ENCODE results near the gene PARD3. TPM values are rescaled to one million over a fixed set of nuclear protein-coding genes. Genes with fewer than 3 reads are reported as not detected.
"Not testable (repeated sequence)": the region's sequence is repeated elsewhere in the genome, so short reads cannot be mapped to it uniquely, and the experiment has no call there.

The PARD3 gene
- total RNA-seq, 1 experiment from 2014 or later = 57.4 TPM

GRCh38 chr10:34796133-34796532 lies 19.0 kb downstream of the PARD3 start:
- CTCF ChIA-PET = no interaction called here
- intact Hi-C loops (cut with micrococcal nuclease; ENCODE audit: unreplicated experiment) = no loop called here
- no peaks in the 10 kb centered on the region for H3F3A ChIP-seq (ENCODE audit: insufficient read depth, low read depth)
- no peaks in the 10 kb centered on the region for H3K9me2 ChIP-seq (ENCODE audit: insufficient read depth)
- H3K4me1 ChIP-seq (replicated peaks; ENCODE audit: insufficient read depth) = no peaks in the 10 kb centered on the region
- BruUV-seq (replicated peaks) = no TSS peak
- TF ChIP-seq EZH2 (IDR thresholded peaks at IDR 0.05; ENCODE audit: low read depth) (no peak), CTCF (conservative IDR thresholded peaks at IDR 0.05) (no peak)
- H3K36me3 ChIP-seq (ENCODE audit: low read depth) = no peaks in the 10 kb centered on the region
- H3K4me2 ChIP-seq = no peak overlapping the region
- peaks cover 2% of the 10 kb centered on the region for H4K20me1 ChIP-seq (ENCODE audit: insufficient read depth)
- H3K79me2 ChIP-seq (ENCODE audit: low read depth) = peaks cover 82% of the 10 kb centered on the region
- H3K27me3 ChIP-seq (ENCODE audit: insufficient read depth, low read depth) = no peaks in the 10 kb centered on the region
- no peaks in the 10 kb centered on the region for H3K9me3 ChIP-seq (ENCODE audit: insufficient read depth, low read depth)
- no peak overlapping the region for H2AFZ ChIP-seq
- no peak for DNase-seq
- POLR2A ChIA-PET (ENCODE audit: unreplicated experiment) = no interaction called here
- H3K4me3 ChIP-seq = no peak overlapping the region
- no peak overlapping the region for H3K27ac ChIP-seq

DNA sequence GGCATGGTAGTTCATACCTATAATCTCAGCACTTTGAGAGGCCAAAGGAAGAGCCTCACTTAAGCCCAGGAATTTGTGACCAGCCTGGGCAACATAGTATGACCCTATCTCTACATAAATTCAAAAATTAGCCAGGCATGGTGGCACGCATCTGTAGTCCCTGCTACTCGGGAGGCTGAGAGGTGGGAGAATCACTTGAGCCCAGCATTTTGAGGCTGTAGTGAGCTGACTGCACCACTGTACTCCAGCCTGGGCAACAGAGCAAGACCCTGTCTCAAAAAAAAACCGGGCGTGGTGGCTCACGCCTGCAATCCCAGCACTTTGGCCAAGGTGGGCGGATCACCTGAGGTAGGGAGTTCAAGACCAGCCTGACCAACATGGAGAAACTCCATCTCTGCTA lies 19.8 kb downstream of the PARD3 start:
- H3K36me3 ChIP-seq (ENCODE audit: low read depth) = no peaks in the 10 kb centered on the region
- H3K4me2 ChIP-seq = no peak overlapping the region
- ChIA-PET POLR2A (ENCODE audit: unreplicated experiment) (no interaction called here), CTCF (no interaction called here)
- H2AFZ ChIP-seq = no peak overlapping the region
- H3K4me3 ChIP-seq = no peak overlapping the region
- no peak for TF ChIP-seq EZH2 (IDR thresholded peaks at IDR 0.05; ENCODE audit: low read depth)
- no peaks in the 10 kb centered on the region for H3K9me2 ChIP-seq (ENCODE audit: insufficient read depth)
- H3K79me2 ChIP-seq (ENCODE audit: low read depth) = peaks cover 79% of the 10 kb centered on the region
- H3K4me1 ChIP-seq (replicated peaks; ENCODE audit: insufficient read depth) = no peaks in the 10 kb centered on the region
- no peaks in the 10 kb centered on the region for H3K27me3 ChIP-seq (ENCODE audit: insufficient read depth, low read depth)
- no peaks in the 10 kb centered on the region for H3F3A ChIP-seq (ENCODE audit: insufficient read depth, low read depth)
- H3K9me3 ChIP-seq (ENCODE audit: insufficient read depth, low read depth) = no peaks in the 10 kb centered on the region
- DNase-seq = no peak
- no TSS peak for BruUV-seq (replicated peaks)
- intact Hi-C loops (cut with micrococcal nuclease; ENCODE audit: unreplicated experiment) = no loop called here
- H4K20me1 ChIP-seq (ENCODE audit: insufficient read depth) = peaks cover 6% of the 10 kb centered on the region
- H3K27ac ChIP-seq = no peak overlapping the region

DNA sequence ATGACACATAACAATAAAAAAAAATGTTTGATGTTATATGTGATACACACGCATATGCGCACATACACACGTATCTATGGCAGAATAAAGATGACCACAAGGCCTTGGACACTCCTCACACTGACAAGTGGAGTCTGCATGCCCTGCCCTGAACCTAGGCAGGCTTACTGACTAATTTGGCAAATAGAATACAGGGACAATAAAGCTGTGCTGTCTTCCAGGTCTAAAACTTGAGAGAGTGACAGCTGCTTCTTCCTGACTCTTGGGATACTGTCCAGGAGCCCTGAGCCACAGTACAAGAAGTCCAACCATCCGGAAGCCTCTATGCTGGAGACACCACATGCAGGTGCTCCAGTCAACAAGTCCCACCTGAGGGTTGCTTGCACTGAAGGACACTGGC lies 20.3 kb downstream of the PARD3 start:
- no peak overlapping the region for H3K27ac ChIP-seq
- H3K4me1 ChIP-seq (replicated peaks; ENCODE audit: insufficient read depth) = no peaks in the 10 kb centered on the region
- H3F3A ChIP-seq (ENCODE audit: insufficient read depth, low read depth) = no peaks in the 10 kb centered on the region
- no peak for DNase-seq
- ChIA-PET POLR2A (ENCODE audit: unreplicated experiment) (no interaction called here), CTCF (no interaction called here)
- peaks cover 79% of the 10 kb centered on the region for H3K79me2 ChIP-seq (ENCODE audit: low read depth)
- BruUV-seq (replicated peaks) = no TSS peak
- TF ChIP-seq EZH2 (IDR thresholded peaks at IDR 0.05; ENCODE audit: low read depth) (no peak), CTCF (conservative IDR thresholded peaks at IDR 0.05) (no peak)
- intact Hi-C loops (cut with micrococcal nuclease; ENCODE audit: unreplicated experiment) = no loop called here
- H3K27me3 ChIP-seq (ENCODE audit: insufficient read depth, low read depth) = no peaks in the 10 kb centered on the region
- H3K36me3 ChIP-seq (ENCODE audit: low read depth) = no peaks in the 10 kb centered on the region
- H2AFZ ChIP-seq = no peak overlapping the region
- no peaks in the 10 kb centered on the region for H3K9me3 ChIP-seq (ENCODE audit: insufficient read depth, low read depth)
- H3K4me3 ChIP-seq = no peak overlapping the region
- peaks cover 6% of the 10 kb centered on the region for H4K20me1 ChIP-seq (ENCODE audit: insufficient read depth)
- no peaks in the 10 kb centered on the region for H3K9me2 ChIP-seq (ENCODE audit: insufficient read depth)
- no peak overlapping the region for H3K4me2 ChIP-seq

DNA sequence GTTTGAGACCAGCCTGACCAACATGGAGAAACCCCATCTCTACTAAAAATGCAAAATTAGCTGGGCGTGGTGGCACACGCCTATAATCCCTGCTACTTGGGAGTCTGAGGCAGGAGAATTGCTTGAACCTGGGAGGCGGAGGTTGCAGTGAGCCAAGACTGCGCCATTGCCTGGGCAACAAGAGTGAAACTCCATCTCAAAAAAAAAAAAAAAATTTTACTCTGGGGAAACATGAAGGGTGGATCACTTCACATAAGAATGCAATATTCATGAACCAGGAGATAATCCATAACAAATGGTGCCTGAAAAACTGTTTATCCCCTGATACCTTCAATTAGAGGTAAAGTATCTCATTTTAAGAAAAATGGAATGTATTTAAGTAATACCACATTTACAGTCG lies 21.5 kb downstream of the PARD3 start:
- DNase-seq; H3K4me1 ChIP-seq (replicated peaks; ENCODE audit: insufficient read depth); H3K9me2 ChIP-seq (ENCODE audit: insufficient read depth); intact Hi-C loops (cut with micrococcal nuclease; ENCODE audit: unreplicated experiment); H3K4me3 ChIP-seq; H2AFZ ChIP-seq; H3K27ac ChIP-seq; H3K36me3 ChIP-seq (ENCODE audit: low read depth); H3K27me3 ChIP-seq (ENCODE audit: insufficient read depth, low read depth); H4K20me1 ChIP-seq (ENCODE audit: insufficient read depth); H3K4me2 ChIP-seq; BruUV-seq (replicated peaks); H3F3A ChIP-seq (ENCODE audit: insufficient read depth, low read depth); H3K9me3 ChIP-seq (ENCODE audit: insufficient read depth, low read depth); CTCF ChIA-PET: not testable (repeated sequence)
- POLR2A ChIA-PET (ENCODE audit: unreplicated experiment) = interaction anchor here (0.6 kb wide), 1 partner anchor 59 kb away, joined by 5 read pairs; no protein-coding TSS in a partner anchor
- H3K79me2 ChIP-seq (ENCODE audit: low read depth) = peaks cover 81% of the 10 kb centered on the region
